ENCODE data around the gene FASTK. TPM values are rescaled to one million over a fixed set of nuclear protein-coding genes. Genes with fewer than 3 reads are reported as not detected.

FASTK gene
- total RNA-seq, 2 experiments from 2014 or later, result 70.0 to 72.7 TPM

- POLR2A ChIA-PET, result interaction anchor here (0.8 to 1.1 kb wide), 3 partner anchors 12 to 32 kb away, joined by 3 to 5 read pairs (median 3); no protein-coding TSS in a partner anchor
- no peaks in the 10 kb centered on the region for H3K9me3 Mint-ChIP-seq
- no peaks in the 10 kb centered on the region for H3K27me3 Mint-ChIP-seq
- H3K27ac Mint-ChIP-seq, result no peak overlapping the region
- H3K4me1 Mint-ChIP-seq, result peaks cover 27% of the 10 kb centered on the region
- no peak for DNase-seq
- CTCF ChIA-PET, result no interaction called here
- no peak overlapping the region for H3K4me3 Mint-ChIP-seq
- H3K36me3 Mint-ChIP-seq (ENCODE audit: low read depth), result peaks cover 26% of the 10 kb centered on the region
Measured at GRCh38 chr7:151062399-151063211, 18.0 kb downstream of the FASTK start.

- Mint-ChIP-seq H3K27me3 (no peaks in the 10 kb centered on the region), H3K36me3 (ENCODE audit: low read depth) (peaks cover 25% of the 10 kb centered on the region), H3K4me3 (peak overlapping the region; percentile 17), H3K4me1 (peaks cover 31% of the 10 kb centered on the region), H3K9me3 (no peaks in the 10 kb centered on the region), H3K27ac (no peak overlapping the region)
- DNase-seq, result no peak
- POLR2A ChIA-PET, result interaction anchor here (0.9 to 1.1 kb wide), 2 partner anchors 16 to 33 kb away, joined by 3 to 5 read pairs; no protein-coding TSS in a partner anchor
- CTCF ChIA-PET, result no interaction called here
Measured at GRCh38 chr7:151062111-151062398, 18.6 kb downstream of the FASTK start.

- no peaks in the 10 kb centered on the region for H3K9me3 Mint-ChIP-seq
- POLR2A ChIA-PET, result interaction anchor here (1.6 to 3.0 kb wide), 2 partner anchors 29 to 51 kb away, joined by 5 to 8 read pairs; no protein-coding TSS in a partner anchor
Measured at GRCh38 chr7:151061213-151062110, 19.1 kb downstream of the FASTK start.

GRCh38 chr7:151060416-151061212 is 20.0 kb downstream of the FASTK start:
- H3K9me3 Mint-ChIP-seq, result no peaks in the 10 kb centered on the region
- H3K27ac Mint-ChIP-seq, result peak overlapping the region; percentile 52
- POLR2A ChIA-PET, result interaction anchor here (0.9 to 3.0 kb wide), 5 partner anchors 20 to 50 kb away, joined by 4 to 13 read pairs (median 5); partner anchors contain the start of genes ABCB8 and FASTK

More at GRCh38 chr7:151061213-151062110, 19.1 kb downstream of the FASTK start:
- H3K4me1 Mint-ChIP-seq, result peaks cover 37% of the 10 kb centered on the region
- peak overlapping the region; percentile 34 for H3K27ac Mint-ChIP-seq
- H3K27me3 Mint-ChIP-seq, result no peaks in the 10 kb centered on the region
- DNase-seq, result no peak
- CTCF ChIA-PET, result interaction anchor here (0.7 to 1.3 kb wide), 2 partner anchors 19 to 33 kb away, joined by 3 to 5 read pairs; partner anchors contain the start of genes ABCB8 and FASTK
- peaks cover 25% of the 10 kb centered on the region for H3K36me3 Mint-ChIP-seq (ENCODE audit: low read depth)
- H3K4me3 Mint-ChIP-seq, result peak overlapping the region; percentile 84

GRCh38 chr7:151060113-151060415 is 20.5 kb downstream of the FASTK start:
- ChIA-PET CTCF (interaction anchor here (0.7 to 1.3 kb wide), 2 partner anchors 32 to 51 kb away, joined by 3 to 5 read pairs; partner anchors contain the start of gene ABCB8), POLR2A (interaction anchor here (0.9 to 3.0 kb wide), 5 partner anchors 20 to 50 kb away, joined by 4 to 13 read pairs (median 5); partner anchors contain the start of genes ABCB8 and FASTK)
- H3K27ac Mint-ChIP-seq, result peak overlapping the region; percentile 52
- H3K4me1 Mint-ChIP-seq, result peaks cover 40% of the 10 kb centered on the region
- no peaks in the 10 kb centered on the region for H3K9me3 Mint-ChIP-seq
- no peak for DNase-seq
- H3K4me3 Mint-ChIP-seq, result peak overlapping the region; percentile 84
- H3K36me3 Mint-ChIP-seq (ENCODE audit: low read depth), result peaks cover 19% of the 10 kb centered on the region
- H3K27me3 Mint-ChIP-seq, result no peaks in the 10 kb centered on the region

More at GRCh38 chr7:151060416-151061212, 20.0 kb downstream of the FASTK start:
- CTCF ChIA-PET, result interaction anchor here (0.7 to 1.3 kb wide), 3 partner anchors 20 to 51 kb away, joined by 3 to 5 read pairs (median 3); partner anchors contain the start of genes ABCB8 and FASTK
- peaks cover 24% of the 10 kb centered on the region for H3K36me3 Mint-ChIP-seq (ENCODE audit: low read depth)
- no peaks in the 10 kb centered on the region for H3K27me3 Mint-ChIP-seq
- peak; percentile 24 for DNase-seq
- H3K4me3 Mint-ChIP-seq, result peak overlapping the region; percentile 84
- H3K4me1 Mint-ChIP-seq, result peaks cover 40% of the 10 kb centered on the region

GRCh38 chr7:151059367-151060112 is 21.1 kb downstream of the FASTK start, which contains the start of gene SLC4A2:
Gene SLC4A2 (plus strand): TSS chr7:151059589. CDS start chr7:151061988, 2,399 bp downstream.
- H3K27ac Mint-ChIP-seq, result peak within 1 kb of the TSS; percentile 94
- peak within 1 kb of the TSS; percentile 84 for H3K4me3 Mint-ChIP-seq
- POLR2A ChIA-PET, result interaction anchor here (1.2 to 3.0 kb wide), 7 partner anchors 21 to 653 kb away, joined by 3 to 13 read pairs (median 5); partner anchors contain the start of genes ABCB8 and FASTK
- no peaks in the 10 kb centered on the region for H3K9me3 Mint-ChIP-seq
- CTCF ChIA-PET, result interaction anchor here (0.8 to 1.5 kb wide), 7 partner anchors 14 to 51 kb away, joined by 3 to 10 read pairs (median 5); partner anchors contain the start of genes ABCB8 and FASTK
- no peaks in the 10 kb centered on the region for H3K27me3 Mint-ChIP-seq
- peak; percentile 76 for DNase-seq
- peaks cover 16% of the 10 kb centered on the region for H3K36me3 Mint-ChIP-seq (ENCODE audit: low read depth)
- H3K4me1 Mint-ChIP-seq, result peaks cover 44% of the 10 kb centered on the region

- POLR2A ChIA-PET, result interaction anchor here (0.6 to 3.0 kb wide), 9 partner anchors 17 to 652 kb away, joined by 3 to 13 read pairs (median 4); partner anchors contain the start of genes ABCB8, FASTK and NUB1
Measured at GRCh38 chr7:151058781-151059366, 21.7 kb downstream of the FASTK start.

GRCh38 chr7:151057989-151058780 is 22.4 kb downstream of the FASTK start:
- Mint-ChIP-seq H3K36me3 (ENCODE audit: low read depth) (peaks cover 8% of the 10 kb centered on the region), H3K4me1 (peaks cover 52% of the 10 kb centered on the region)
- POLR2A ChIA-PET, result interaction anchor here (0.6 to 3.0 kb wide), 10 partner anchors 10 to 651 kb away, joined by 3 to 13 read pairs (median 4); partner anchors contain the start of genes ABCB8, ASIC3, FASTK and NUB1

More at GRCh38 chr7:151058781-151059366, 21.7 kb downstream of the FASTK start:
- H3K4me3 Mint-ChIP-seq, result peak overlapping the region; percentile 84
- CTCF ChIA-PET, result interaction anchor here (0.7 to 1.5 kb wide), 9 partner anchors 14 to 161 kb away, joined by 3 to 10 read pairs (median 4); partner anchors contain the start of genes ABCB8 and FASTK
- H3K27ac Mint-ChIP-seq, result peak overlapping the region; percentile 94
- peak; percentile 38 for DNase-seq
- peaks cover 48% of the 10 kb centered on the region for H3K4me1 Mint-ChIP-seq
- no peaks in the 10 kb centered on the region for H3K9me3 Mint-ChIP-seq
- H3K27me3 Mint-ChIP-seq, result no peaks in the 10 kb centered on the region
- peaks cover 14% of the 10 kb centered on the region for H3K36me3 Mint-ChIP-seq (ENCODE audit: low read depth)

GRCh38 chr7:151057506-151057988 is 23.1 kb downstream of the FASTK start, which contains the start of gene CDK5:
Gene CDK5 (minus strand): TSS chr7:151057897. CDS start chr7:151057848, 49 bp downstream.
- no peak for DNase-seq
- ChIA-PET POLR2A (interaction anchor here (1.0 to 1.3 kb wide), 2 partner anchors 9 to 13 kb away, joined by 3 read pairs; partner anchors contain the start of gene ASIC3), CTCF (no interaction called here)
- peaks cover 1% of the 10 kb centered on the region for H3K27me3 Mint-ChIP-seq
- peak within 1 kb of the TSS; percentile 94 for H3K27ac Mint-ChIP-seq
- H3K9me3 Mint-ChIP-seq, result no peaks in the 10 kb centered on the region
- peak within 1 kb of the TSS; percentile 84 for H3K4me3 Mint-ChIP-seq
- H3K36me3 Mint-ChIP-seq (ENCODE audit: low read depth), result peaks cover 11% of the 10 kb centered on the region
- peaks cover 59% of the 10 kb centered on the region for H3K4me1 Mint-ChIP-seq

More at GRCh38 chr7:151057989-151058780, 22.4 kb downstream of the FASTK start:
- peak; percentile 98 for DNase-seq
- CTCF ChIA-PET, result interaction anchor here (0.7 to 1.5 kb wide), 9 partner anchors 15 to 160 kb away, joined by 3 to 10 read pairs (median 4); partner anchors contain the start of genes ABCB8 and FASTK
- Mint-ChIP-seq H3K27ac (peak overlapping the region; percentile 94), H3K4me3 (peak overlapping the region; percentile 84), H3K27me3 (no peaks in the 10 kb centered on the region), H3K9me3 (no peaks in the 10 kb centered on the region)
